B cell (primary cell): Measurements from ENCODE around the gene DKK2.

Source experiments
- CTCF ChIP-seq: fragments of 200-600 bp; IDR thresholded peaks from one replicate; pipeline ENCODE4 v1.8.0; 2022; ENCODE audit warnings: antibody characterized with exemption, mild to moderate bottlenecking
- EZH2 ChIP-seq: IDR thresholded peaks from 2 replicates; pipeline ENCODE4 v1.6.1; 2012; ENCODE audit warnings: borderline replicate concordance, low read depth, mild to moderate bottlenecking, moderate library complexity, low read length; ENCODE audit not compliant: insufficient read depth, poor library complexity, severe bottlenecking

- TF ChIP-seq CTCF (no peak), EZH2 (no peak)
Observed at GRCh38 chr4:106986486-106986885, 49.6 kb downstream of the DKK2 start.
